Muscle of leg (tissue), 11 donors: ENCODE data around the gene UBA7. TPM values are rescaled to one million over a fixed set of nuclear protein-coding genes. Genes with fewer than 3 reads are reported as not detected.

Source experiments
- DNase-seq: peaks from one replicate; pipeline ENCODE4 v3.0.0; 2013
- H3K27ac ChIP-seq: one replicate; pipeline ENCODE4 v1.5.1; 2013; ENCODE audit warnings: mild to moderate bottlenecking, low read length, control low read depth
- H3K27me3 ChIP-seq: one replicate; pipeline ENCODE4 v1.6.1; 2013; ENCODE audit warnings: low read length; ENCODE audit not compliant: control insufficient read depth, insufficient read depth
- H3K36me3 ChIP-seq: one replicate; pipeline ENCODE4 v1.6.1; 2013; ENCODE audit warnings: low read length; ENCODE audit not compliant: control insufficient read depth, insufficient read depth
- H3K4me1 ChIP-seq: one replicate; pipeline ENCODE4 v1.6.1; 2013; ENCODE audit warnings: low read length; ENCODE audit not compliant: control insufficient read depth, insufficient read depth
- H3K4me3 ChIP-seq: one replicate; pipeline ENCODE4 v1.5.1; 2013; ENCODE audit warnings: low read length, control low read depth
- H3K9me3 ChIP-seq: replicated peaks from 2 replicates; pipeline ENCODE4 v1.6.1; 2013; ENCODE audit warnings: low read depth, low read length; ENCODE audit not compliant: control insufficient read depth
- WGBS: methylation state at CpG from one replicate; pipeline ENCODE4 v1.1.5; 2013; ENCODE audit warnings: missing lambda C conversion rate; ENCODE audit not compliant: insufficient coverage; 5-methylcytosine and 5-hydroxymethylcytosine counted together
- polyA plus RNA-seq, 8 donors: library from polyadenylated mRNA; unstranded; fragments of 120-200 nt; gene quantifications; one replicate each; pipeline versions ENCODE4 v1.2.1 to v1.2.3, GENCODE V29; 2013; ENCODE audit warnings: inconsistent platforms in 1 of 8, low replicate concordance in 1 of 8; ENCODE audit not compliant: insufficient read length in 8 of 8, insufficient read depth in 1 of 8
- total RNA-seq: library from RNA; stranded (reverse); fragments of 120-200 nt; gene quantifications from one replicate; pipeline ENCODE4 v1.2.4, GENCODE V29; 2013

UBA7 gene
- total and polyA plus RNA-seq, 9 donors = 19.8 to 31.6 (median 23.3) TPM

- Histone ChIP-seq H3K27me3 (peaks cover 4% of the 10 kb centered on the region), H3K36me3 (peaks cover 28% of the 10 kb centered on the region), H3K4me3 (peak overlapping the region; percentile 19), H3K4me1 (peaks cover 48% of the 10 kb centered on the region), H3K9me3 (no peaks in the 10 kb centered on the region), H3K27ac (peak overlapping the region; percentile 99)
- 0% methylated on average over 1 of the region's 3 CpGs for WGBS
- peak; percentile 99 for DNase-seq
Measured at GRCh38 chr3:49805367-49805782, 8.4 kb downstream of the UBA7 start.

- peaks cover 18% of the 10 kb centered on the region for H3K36me3 ChIP-seq
- peaks cover 48% of the 10 kb centered on the region for H3K4me1 ChIP-seq
- no peaks in the 10 kb centered on the region for H3K9me3 ChIP-seq
- H3K27ac ChIP-seq = peak overlapping the region; percentile 99
- H3K4me3 ChIP-seq = peak overlapping the region; percentile 96
- DNase-seq = peak; percentile 39
- WGBS = 26% methylated on average over 24 of the region's 26 CpGs
- peaks cover 7% of the 10 kb centered on the region for H3K27me3 ChIP-seq
Measured at GRCh38 chr3:49804141-49805041, 9.4 kb downstream of the UBA7 start.

DNA sequence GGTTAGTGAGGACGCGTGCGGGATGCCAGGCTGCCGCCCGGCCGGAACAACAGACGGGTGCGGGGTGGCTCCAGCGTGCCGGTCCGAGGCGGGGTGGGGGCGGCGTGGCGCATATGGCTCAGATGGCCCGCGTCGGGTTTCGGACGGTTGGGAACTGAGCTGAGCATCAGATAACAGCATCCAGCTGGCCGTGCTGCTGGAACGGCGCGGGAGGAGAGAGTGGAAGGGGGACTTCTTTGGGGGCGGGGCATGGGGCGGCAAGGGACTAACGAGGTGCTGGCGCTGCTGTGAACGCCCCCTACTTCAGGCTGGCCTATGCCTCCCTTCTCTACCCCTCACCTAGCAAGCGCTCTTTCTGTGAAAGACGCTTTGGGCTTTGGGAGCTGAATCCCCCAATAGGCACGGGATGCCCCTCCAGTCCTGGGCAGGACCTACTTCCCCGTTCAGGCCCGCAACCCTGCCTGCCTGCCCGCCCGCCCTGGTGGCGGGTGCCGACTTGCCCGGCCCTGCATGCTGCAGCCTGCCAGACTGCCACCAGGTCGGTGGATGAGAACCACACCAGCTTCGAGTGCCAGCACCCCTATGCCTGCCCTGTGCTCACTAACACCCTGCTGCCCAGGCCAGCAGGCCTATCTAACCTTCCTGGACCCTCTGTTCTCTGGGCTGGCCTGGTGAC is 10.2 kb downstream of the UBA7 start:
- peaks cover 7% of the 10 kb centered on the region for H3K27me3 ChIP-seq
- WGBS = 1% methylated on average over 32 of the region's 41 CpGs
- peak; percentile 85 for DNase-seq
- peaks cover 48% of the 10 kb centered on the region for H3K4me1 ChIP-seq
- peak overlapping the region; percentile 99 for H3K27ac ChIP-seq
- H3K4me3 ChIP-seq = peak overlapping the region; percentile 96
- peaks cover 13% of the 10 kb centered on the region for H3K36me3 ChIP-seq
- H3K9me3 ChIP-seq = no peaks in the 10 kb centered on the region

DNA sequence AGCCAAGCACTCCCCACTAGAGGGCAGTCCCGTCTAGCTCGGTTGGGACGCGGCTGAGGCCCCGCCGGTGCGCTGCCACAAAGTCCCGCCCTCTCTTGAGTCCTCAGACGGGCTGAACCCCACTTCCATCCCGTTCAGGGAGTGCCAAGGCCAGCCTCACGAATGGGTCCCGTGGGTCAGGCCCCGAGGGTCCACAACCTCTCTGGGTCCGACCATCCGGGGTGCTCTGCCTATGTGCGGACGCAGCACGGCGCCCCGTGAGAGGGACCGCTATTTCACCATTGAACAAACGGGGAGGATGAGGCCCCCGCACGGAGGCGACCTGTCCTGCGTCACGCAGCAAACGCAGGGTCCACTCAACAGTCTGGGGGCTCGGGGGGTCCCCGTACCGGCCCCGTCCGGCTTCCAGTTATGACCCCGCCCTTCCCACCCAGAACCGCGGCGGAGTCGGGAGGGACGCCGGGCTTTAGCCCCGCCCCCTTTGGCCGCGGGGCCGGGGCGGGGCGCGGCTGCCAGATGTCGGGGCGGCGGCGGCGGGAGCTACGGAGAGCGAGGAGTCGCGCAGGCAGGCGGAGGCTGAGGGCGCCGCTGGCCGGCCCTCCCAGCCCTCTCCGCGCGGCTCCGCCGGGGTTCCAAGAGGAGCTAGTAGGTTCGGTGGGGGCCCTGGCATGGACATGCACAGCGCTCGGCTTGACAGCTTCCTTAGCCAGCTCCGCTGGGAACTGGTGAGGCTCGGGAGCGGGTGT is 10.9 kb downstream of the UBA7 start, which contains the start of gene INKA1:
Gene INKA1, plus strand, starts transcription at position 543 of the 746 bp plus-strand sequence. Its CDS starts 132 bp downstream, at position 675.
- peaks cover 44% of the 10 kb centered on the region for H3K4me1 ChIP-seq

DNA sequence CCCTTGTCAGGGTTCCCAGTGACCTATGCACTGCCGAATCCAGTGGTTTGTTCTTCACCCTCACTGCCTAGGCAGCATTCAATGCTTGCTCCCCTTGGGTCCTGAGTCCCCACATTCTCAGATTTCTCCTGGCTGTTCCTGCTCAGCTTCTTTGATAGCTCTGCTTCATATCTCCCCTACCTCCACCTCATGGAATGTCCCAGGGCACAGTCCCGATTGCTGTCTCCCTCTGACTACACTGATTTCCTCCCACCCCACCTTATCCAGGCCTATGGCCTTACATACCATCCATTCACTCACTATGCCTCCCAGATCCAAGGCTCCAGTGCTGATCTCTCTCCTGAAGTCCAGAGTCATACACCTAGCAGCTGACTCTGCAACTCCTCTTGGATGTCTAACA is 12.6 kb downstream of the UBA7 start:
- DNase-seq = no peak
- peaks cover 7% of the 10 kb centered on the region for H3K27me3 ChIP-seq
- no peak overlapping the region for H3K4me3 ChIP-seq
- peaks cover 28% of the 10 kb centered on the region for H3K4me1 ChIP-seq
- WGBS = 74% methylated on average over 2 of the region's 2 CpGs
- H3K36me3 ChIP-seq = peaks cover 11% of the 10 kb centered on the region
- H3K9me3 ChIP-seq = no peaks in the 10 kb centered on the region
- no peak overlapping the region for H3K27ac ChIP-seq

More for the DNA sequence above, 10.9 kb downstream of the UBA7 start, which contains the start of gene INKA1:
- under 1% methylated on average over 71 of the region's 71 CpGs for WGBS
- peak; percentile 95 for DNase-seq
- H3K4me3 ChIP-seq = peak within 1 kb of the TSS; percentile 96
- H3K9me3 ChIP-seq = no peaks in the 10 kb centered on the region
- H3K36me3 ChIP-seq = peaks cover 11% of the 10 kb centered on the region
- peak within 1 kb of the TSS; percentile 99 for H3K27ac ChIP-seq
- peaks cover 7% of the 10 kb centered on the region for H3K27me3 ChIP-seq

GRCh38 chr3:49799761-49800160 is 14.0 kb downstream of the UBA7 start, which contains the start of gene CDHR4:
Gene CDHR4, minus strand, starts transcription at chr3:49799873. Its CDS starts 61 bp downstream, at chr3:49799812.
- Histone ChIP-seq H3K4me1 (peaks cover 15% of the 10 kb centered on the region), H3K27ac (no peak within 1 kb of the TSS), H3K27me3 (peaks cover 7% of the 10 kb centered on the region), H3K4me3 (no peak within 1 kb of the TSS), H3K9me3 (no peaks in the 10 kb centered on the region), H3K36me3 (peaks cover 3% of the 10 kb centered on the region)
- 46% methylated on average over 2 of the region's 4 CpGs for WGBS
- no peak for DNase-seq

DNA sequence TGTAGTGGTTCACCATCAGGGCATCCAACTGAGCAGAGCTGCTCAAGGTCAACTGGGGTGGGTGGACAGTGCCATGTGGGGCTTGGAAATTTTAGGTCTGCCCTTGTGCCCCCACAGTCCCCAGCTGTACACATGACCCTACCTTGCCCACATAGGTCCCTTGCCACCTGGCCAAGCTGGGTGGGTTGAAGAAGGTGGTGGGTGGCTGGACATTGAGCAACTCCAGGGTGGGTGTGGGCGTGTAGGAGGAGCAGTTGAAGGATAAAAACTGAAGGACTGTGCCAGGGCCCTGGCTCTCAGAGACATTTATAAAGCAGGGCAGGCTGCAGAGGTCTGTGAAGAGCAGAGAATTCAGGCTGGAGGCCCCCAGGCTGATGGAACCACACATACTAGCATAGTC is 14.6 kb downstream of the UBA7 start:
- Histone ChIP-seq H3K27me3 (peaks cover 7% of the 10 kb centered on the region), H3K4me1 (peaks cover 8% of the 10 kb centered on the region), H3K4me3 (no peak overlapping the region), H3K36me3 (no peaks in the 10 kb centered on the region), H3K27ac (no peak overlapping the region), H3K9me3 (no peaks in the 10 kb centered on the region)
- no peak for DNase-seq
- WGBS = 63% methylated on average over 1 of the region's 1 CpG

- WGBS = 73% methylated on average over 22 of the region's 24 CpGs
- no peak for DNase-seq
Measured at GRCh38 chr3:49794926-49795905, 18.5 kb downstream of the UBA7 start.

DNA sequence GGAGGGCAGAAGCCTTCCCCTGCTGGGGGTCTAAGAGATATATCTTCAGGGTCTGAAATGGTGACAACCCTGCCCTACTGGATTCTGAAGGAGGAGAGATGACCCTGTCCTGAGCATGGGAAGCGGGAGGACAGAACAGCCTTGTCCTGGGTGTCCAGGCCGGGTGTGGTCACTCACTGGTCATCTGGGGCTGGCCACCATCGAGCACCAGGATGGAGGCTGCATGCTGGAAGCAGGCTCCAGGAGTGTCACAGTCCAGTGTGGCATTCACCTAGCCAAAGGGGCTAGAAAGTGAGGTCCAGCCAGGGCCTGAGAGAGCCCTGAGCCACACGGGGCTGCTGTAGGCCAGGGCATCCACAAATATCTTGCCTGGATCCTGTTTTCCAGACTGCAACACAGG is 19.3 kb downstream of the UBA7 start:
- Histone ChIP-seq H3K36me3 (no peaks in the 10 kb centered on the region), H3K27ac (no peak overlapping the region), H3K9me3 (no peaks in the 10 kb centered on the region), H3K27me3 (no peaks in the 10 kb centered on the region), H3K4me3 (no peak overlapping the region), H3K4me1 (no peaks in the 10 kb centered on the region)
- WGBS = 72% methylated on average over 4 of the region's 4 CpGs
- no peak for DNase-seq

More at GRCh38 chr3:49794926-49795905, 18.5 kb downstream of the UBA7 start:
- Histone ChIP-seq H3K4me1 (no peaks in the 10 kb centered on the region), H3K27me3 (peaks cover 3% of the 10 kb centered on the region), H3K4me3 (no peak overlapping the region), H3K9me3 (no peaks in the 10 kb centered on the region), H3K36me3 (no peaks in the 10 kb centered on the region), H3K27ac (no peak overlapping the region)
